HepG2 (cell line): Measurements from ENCODE around the gene TTC29.

Experiments used
- AKAP8 ChIP-seq: sonication (generic); formaldehyde crosslinking; IDR thresholded peaks from 2 replicates; pipeline ENCODE4 v1.5.1; 2020; ENCODE audit warnings: mild to moderate bottlenecking, missing genetic modification reagents
- CREB1 ChIP-seq, 2 experiments: fragments of 450-650 bp in 1 of 2; IDR thresholded peaks; 2 replicates each; pipeline ENCODE4 v1.6.1; 2016 to 2017; ENCODE audit warnings: control low read depth in 1 of 2, mild to moderate bottlenecking in 1 of 2, missing compliant biosample characterization in 1 of 2, missing genetic modification characterization in 1 of 2
- ERF ChIP-seq: IDR thresholded peaks from 2 replicates; pipeline ENCODE4 v1.6.1; 2018; ENCODE audit warnings: missing biosample characterization, missing genetic modification reagents
- EZH2 ChIP-seq: conservative IDR thresholded peaks from 2 replicates; pipeline ENCODE4 v1.6.1; 2012; ENCODE audit warnings: mild to moderate bottlenecking, low read depth, low read length, moderate library complexity
- FOXM1 ChIP-seq: sonication (generic); formaldehyde crosslinking; IDR thresholded peaks from 2 replicates; pipeline ENCODE4 v1.5.0; 2020; ENCODE audit warnings: missing genetic modification reagents
- GLMP ChIP-seq: sonication (generic); formaldehyde crosslinking; IDR thresholded peaks from 2 replicates; pipeline ENCODE4 v1.9.0; 2021; ENCODE audit warnings: missing genetic modification reagents, mild to moderate bottlenecking, borderline replicate concordance
- HMGXB4 ChIP-seq, 2 experiments: sonication (generic) in 1 of 2; formaldehyde crosslinking in 1 of 2; IDR thresholded peaks; 2 replicates each; pipeline versions ENCODE4 v1.4.0 to v1.6.1; 2018 to 2020; ENCODE audit warnings: missing genetic modification reagents in 2 of 2, borderline replicate concordance in 1 of 2, low read depth in 1 of 2, mild to moderate bottlenecking in 1 of 2, missing biosample characterization in 1 of 2
- POLR2AphosphoS5 ChIP-seq: IDR thresholded peaks from 2 replicates; pipeline ENCODE4 v1.6.1; 2012; ENCODE audit warnings: low read depth, low read length
- TAF1 ChIP-seq: sonication (generic); formaldehyde crosslinking; IDR thresholded peaks from 2 replicates; pipeline ENCODE4 v1.4.0; 2020; ENCODE audit warnings: missing genetic modification reagents
- ZBTB1 ChIP-seq: sonication (generic); formaldehyde crosslinking; IDR thresholded peaks from 2 replicates; pipeline ENCODE4 v1.4.0; 2020; ENCODE audit warnings: missing genetic modification reagents, borderline replicate concordance
- ZFAT ChIP-seq: sonication (generic); formaldehyde crosslinking; conservative IDR thresholded peaks from 2 replicates; pipeline ENCODE4 v1.8.1; 2023; ENCODE audit warnings: missing genetic modification reagents, inconsistent platforms
- TF ChIP-seq, protein P1 (sequence below): sonication (generic); formaldehyde crosslinking; IDR thresholded peaks from 2 replicates; pipeline ENCODE4 v1.4.0; 2020; ENCODE audit warnings: missing genetic modification reagents, mild to moderate bottlenecking, borderline replicate concordance
- TF ChIP-seq, protein P2 (sequence below): sonication (generic); formaldehyde crosslinking; IDR thresholded peaks from 2 replicates; pipeline ENCODE4 v1.4.0; 2020; ENCODE audit warnings: missing genetic modification reagents, borderline replicate concordance

GRCh38 chr4:146957237-146957636 is 11.6 kb upstream of the TTC29 start:
- no peak for TF ChIP-seq HMGXB4 (CRISPR knock-in tag; IDR thresholded peaks at IDR 0.05; ENCODE audit: borderline replicate concordance in 1 of 2, low read depth in 1 of 2)
- TF ChIP-seq FOXM1 (CRISPR knock-in tag): no peak
- TF ChIP-seq EZH2: no peak
- no peak for TF ChIP-seq POLR2AphosphoS5
- TF ChIP-seq TAF1 (CRISPR knock-in tag): no peak
- TF ChIP-seq, protein P1, sequence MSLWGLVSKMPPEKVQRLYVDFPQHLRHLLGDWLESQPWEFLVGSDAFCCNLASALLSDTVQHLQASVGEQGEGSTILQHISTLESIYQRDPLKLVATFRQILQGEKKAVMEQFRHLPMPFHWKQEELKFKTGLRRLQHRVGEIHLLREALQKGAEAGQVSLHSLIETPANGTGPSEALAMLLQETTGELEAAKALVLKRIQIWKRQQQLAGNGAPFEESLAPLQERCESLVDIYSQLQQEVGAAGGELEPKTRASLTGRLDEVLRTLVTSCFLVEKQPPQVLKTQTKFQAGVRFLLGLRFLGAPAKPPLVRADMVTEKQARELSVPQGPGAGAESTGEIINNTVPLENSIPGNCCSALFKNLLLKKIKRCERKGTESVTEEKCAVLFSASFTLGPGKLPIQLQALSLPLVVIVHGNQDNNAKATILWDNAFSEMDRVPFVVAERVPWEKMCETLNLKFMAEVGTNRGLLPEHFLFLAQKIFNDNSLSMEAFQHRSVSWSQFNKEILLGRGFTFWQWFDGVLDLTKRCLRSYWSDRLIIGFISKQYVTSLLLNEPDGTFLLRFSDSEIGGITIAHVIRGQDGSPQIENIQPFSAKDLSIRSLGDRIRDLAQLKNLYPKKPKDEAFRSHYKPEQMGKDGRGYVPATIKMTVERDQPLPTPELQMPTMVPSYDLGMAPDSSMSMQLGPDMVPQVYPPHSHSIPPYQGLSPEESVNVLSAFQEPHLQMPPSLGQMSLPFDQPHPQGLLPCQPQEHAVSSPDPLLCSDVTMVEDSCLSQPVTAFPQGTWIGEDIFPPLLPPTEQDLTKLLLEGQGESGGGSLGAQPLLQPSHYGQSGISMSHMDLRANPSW: no peak
- no peak for TF ChIP-seq ZBTB1 (CRISPR knock-in tag)
- TF ChIP-seq ZFAT (CRISPR knock-in tag): no peak
- TF ChIP-seq AKAP8 (CRISPR knock-in tag): no peak
- TF ChIP-seq, protein P2, sequence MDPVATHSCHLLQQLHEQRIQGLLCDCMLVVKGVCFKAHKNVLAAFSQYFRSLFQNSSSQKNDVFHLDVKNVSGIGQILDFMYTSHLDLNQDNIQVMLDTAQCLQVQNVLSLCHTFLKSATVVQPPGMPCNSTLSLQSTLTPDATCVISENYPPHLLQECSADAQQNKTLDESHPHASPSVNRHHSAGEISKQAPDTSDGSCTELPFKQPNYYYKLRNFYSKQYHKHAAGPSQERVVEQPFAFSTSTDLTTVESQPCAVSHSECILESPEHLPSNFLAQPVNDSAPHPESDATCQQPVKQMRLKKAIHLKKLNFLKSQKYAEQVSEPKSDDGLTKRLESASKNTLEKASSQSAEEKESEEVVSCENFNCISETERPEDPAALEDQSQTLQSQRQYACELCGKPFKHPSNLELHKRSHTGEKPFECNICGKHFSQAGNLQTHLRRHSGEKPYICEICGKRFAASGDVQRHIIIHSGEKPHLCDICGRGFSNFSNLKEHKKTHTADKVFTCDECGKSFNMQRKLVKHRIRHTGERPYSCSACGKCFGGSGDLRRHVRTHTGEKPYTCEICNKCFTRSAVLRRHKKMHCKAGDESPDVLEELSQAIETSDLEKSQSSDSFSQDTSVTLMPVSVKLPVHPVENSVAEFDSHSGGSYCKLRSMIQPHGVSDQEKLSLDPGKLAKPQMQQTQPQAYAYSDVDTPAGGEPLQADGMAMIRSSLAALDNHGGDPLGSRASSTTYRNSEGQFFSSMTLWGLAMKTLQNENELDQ (CRISPR knock-in tag): no peak
- TF ChIP-seq CREB1 (IDR thresholded peaks at IDR 0.05): peak; percentile 23; the same call in 1 of the 2 replicates
- TF ChIP-seq CREB1 (CRISPR knock-in tag; IDR thresholded peaks at IDR 0.05): no peak
- no peak for TF ChIP-seq GLMP (CRISPR knock-in tag)
- no peak for TF ChIP-seq ERF (CRISPR knock-in tag)
